Activated CD8-positive, alpha-beta memory T cell treated with anti-CD3 and anti-CD28 coated beads, Interleukin-2, amount 50 U/mL, for 4 hours (primary cell): ENCODE data around the gene LTA4H.

ENCODE experiments used
- DNase-seq: peaks from one replicate; pipeline ENCODE4 v3.0.0-alpha.2; 2020

LTA4H gene

GRCh38 chr12:96056646-96057455 lies 21.5 kb upstream of the LTA4H start:
- no peak for DNase-seq

GRCh38 chr12:96054244-96054610 lies 18.8 kb upstream of the LTA4H start:
- no peak for DNase-seq

- no peak for DNase-seq
Measured at GRCh38 chr12:96053476-96054243, 18.3 kb upstream of the LTA4H start.

- no peak for DNase-seq
Measured at GRCh38 chr12:96051756-96052485, 16.5 kb upstream of the LTA4H start.

- no peak for DNase-seq
Measured at GRCh38 chr12:96050139-96050538, 14.8 kb upstream of the LTA4H start.

DNA sequence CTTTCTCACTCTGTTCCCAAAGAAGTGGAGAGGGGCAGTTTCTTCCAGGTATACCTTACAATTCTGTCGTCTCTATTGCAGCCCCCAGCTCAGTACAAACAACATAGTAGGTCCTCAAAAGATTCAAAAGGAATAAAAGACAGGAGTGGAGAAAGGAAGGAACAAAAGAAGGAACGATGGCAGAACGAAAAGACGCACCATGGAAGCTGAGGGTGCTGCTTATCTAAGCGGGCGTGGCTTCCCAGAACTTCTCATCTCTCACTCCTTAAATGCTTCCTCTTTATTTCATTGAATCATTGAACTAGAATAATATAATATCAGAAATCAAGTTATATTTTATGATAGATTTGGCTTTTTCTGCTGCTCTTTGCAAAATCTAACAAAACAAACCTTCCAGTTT lies 13.7 kb upstream of the LTA4H start:
- no peak for DNase-seq

GRCh38 chr12:96048393-96048969 lies 13.1 kb upstream of the LTA4H start:
- no peak for DNase-seq

DNA sequence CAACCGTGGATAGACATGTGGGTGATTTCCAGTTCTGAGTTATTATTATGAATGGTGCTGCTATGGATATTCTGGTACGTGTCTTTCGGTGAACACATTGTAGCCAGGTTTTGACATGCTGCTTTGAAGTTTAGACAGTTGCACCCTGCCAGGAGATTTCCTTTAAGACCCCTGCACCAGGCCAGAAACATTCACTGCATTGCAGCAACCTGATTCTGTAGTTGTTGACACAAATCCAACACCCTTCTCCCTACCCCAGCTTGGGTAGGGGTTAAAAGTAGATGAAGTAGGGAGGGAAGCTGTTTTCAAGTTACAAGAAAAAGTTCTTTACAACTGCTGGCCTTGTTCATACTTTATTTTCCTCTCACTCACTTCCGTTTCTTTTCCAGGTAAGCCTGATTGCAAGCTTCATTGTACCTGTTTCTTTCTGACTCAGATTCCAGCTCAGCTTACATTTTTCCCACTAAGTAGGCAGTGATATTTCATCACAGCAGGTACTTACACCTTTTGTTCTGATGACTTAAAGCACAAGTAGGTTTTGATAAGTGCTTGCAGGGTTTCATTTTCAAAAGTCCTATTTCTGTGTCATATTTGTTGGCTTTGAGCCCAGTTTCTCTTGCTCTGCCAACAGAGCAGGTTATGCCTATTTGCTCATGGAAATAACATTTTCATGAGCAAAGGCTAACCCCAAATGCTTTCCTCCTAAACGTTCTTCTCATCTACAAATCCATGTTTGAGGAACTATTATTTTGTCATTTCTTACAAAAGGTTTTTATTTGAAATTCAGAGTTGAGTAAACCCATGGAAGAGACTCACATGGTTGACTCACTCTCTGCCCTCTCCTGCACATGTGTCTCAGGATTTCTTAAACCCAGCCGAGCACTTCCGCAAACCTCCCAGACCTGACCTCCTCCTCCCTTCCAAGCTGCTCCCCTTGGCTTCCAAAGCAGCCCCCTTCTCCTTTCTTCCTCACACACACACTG lies 12.1 kb upstream of the LTA4H start:
- no peak for DNase-seq

- no peak for DNase-seq
Measured at GRCh38 chr12:96046543-96047228, 11.3 kb upstream of the LTA4H start.

DNA sequence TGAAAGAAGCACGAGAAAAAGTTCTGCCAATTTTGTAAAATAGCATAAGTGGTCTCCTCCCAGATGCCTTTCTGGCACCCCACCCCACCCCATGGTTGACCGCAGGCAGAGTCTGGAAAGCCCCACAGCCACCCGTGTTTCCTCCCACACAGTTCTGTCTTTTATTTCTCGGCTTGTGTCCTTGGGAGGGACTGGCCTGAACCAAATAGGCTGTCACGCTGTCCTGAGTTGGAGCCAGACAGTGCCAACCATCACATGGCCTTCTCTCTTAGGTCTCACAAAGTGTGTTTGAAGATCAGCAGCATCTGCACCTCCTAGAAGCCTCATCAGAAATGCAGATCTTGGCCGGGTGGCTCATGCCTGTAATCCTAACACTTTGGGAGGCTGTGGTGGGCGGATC lies 10.2 kb upstream of the LTA4H start:
- DNase-seq: no peak

GRCh38 chr12:96044943-96045290 lies 9.5 kb upstream of the LTA4H start:
- DNase-seq: no peak

DNA sequence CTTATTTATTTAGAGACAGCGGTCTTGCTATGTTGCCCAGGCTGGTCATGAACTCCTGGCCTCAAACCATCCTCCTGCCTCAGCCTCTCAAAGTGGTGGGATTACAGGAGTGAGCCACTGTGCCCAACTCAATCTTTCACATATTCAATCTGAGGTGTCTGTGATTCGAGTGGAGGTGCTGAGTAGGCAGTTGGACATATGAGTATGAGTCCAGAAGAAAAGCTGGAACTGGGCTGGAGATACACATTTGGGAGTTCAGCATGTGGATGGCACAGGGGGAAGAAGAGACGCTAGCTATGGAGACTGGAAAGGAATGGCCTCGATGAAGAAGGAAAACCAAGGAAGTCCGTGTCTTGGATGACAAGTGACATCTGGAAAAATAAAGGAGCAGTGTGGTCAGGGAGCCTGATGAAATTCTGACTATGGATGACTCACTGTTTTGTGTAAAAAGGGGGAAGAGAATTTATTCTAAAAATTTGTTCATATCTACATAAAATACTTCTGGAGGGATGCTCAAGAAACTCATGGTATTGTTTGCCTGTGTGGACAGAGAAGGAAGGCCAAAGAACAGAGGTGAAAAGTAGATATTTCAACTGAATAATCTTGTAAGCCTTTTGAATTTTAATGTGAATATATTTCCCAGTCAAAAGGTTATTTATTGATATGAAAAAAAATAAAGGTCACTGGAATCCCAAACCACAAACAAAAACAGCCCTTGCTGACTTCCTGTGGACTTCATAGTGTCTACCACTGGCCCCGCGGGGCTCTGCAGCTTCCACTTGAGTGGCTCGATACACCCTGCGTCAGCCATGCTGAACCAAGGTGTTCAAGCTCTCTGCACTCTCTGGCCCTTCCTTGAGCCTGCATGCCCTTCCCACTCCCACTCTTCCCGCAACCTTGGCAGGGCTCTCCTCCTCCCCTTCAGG lies 8.9 kb upstream of the LTA4H start:
- DNase-seq: no peak

- no peak for DNase-seq
Measured at GRCh38 chr12:96041181-96041580, 5.8 kb upstream of the LTA4H start.

DNA sequence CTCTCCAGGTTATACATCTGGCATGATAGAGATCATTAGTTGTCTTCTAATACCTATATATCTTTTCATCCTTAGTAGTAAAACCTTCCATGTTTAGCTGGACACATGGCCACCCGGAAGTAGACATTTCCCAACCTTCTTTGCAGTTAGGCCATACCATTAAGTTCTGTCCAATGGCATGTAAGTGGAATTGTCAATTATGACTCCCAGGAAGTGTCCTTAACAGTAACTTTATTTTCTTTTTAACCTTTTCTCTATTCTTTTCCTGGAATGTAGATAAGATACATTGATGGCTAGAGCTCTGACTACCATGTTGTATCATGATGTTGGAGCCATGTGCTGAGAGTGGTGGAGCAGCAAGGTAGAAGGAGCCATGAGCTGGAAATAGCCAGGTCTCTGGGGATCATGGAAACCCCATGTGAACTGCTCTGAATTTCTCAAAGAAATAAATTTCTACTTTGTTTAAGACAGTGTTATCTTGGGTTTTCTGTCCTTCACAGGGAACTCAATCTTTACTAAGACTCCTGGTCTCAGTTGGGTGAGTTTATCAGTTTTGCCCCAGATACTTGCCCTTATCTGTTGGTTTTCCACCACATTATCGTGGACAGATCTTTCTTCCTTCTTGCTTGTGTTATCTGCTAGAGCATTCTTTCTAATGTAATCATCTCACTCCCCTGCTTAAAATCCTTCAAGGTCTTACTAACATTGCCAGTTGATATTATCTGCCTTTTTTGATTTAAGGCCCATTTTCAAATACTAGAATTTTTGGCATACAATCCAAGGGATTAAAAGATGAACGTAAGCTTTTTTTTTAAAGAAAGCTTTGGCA lies 5.1 kb upstream of the LTA4H start:
- no peak for DNase-seq

DNA sequence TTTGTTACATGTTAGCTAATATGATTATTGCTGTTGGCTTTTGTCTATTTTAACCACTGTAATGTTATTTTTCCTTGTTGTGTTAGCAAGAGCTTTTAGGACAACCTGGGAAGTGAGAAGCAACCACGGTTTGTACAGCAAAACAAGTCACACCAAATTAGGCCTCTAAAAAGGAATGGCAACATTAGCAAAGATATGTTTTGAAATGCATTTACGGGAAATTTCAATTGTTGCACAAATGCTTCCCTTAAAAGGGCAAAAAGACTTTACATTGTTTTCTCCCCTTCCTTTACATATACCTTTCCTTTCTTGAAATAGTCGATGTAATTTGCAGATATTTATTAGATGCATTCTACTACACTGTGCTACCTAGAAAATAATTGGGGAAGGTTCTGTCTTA lies 4.1 kb upstream of the LTA4H start:
- DNase-seq: no peak

DNA sequence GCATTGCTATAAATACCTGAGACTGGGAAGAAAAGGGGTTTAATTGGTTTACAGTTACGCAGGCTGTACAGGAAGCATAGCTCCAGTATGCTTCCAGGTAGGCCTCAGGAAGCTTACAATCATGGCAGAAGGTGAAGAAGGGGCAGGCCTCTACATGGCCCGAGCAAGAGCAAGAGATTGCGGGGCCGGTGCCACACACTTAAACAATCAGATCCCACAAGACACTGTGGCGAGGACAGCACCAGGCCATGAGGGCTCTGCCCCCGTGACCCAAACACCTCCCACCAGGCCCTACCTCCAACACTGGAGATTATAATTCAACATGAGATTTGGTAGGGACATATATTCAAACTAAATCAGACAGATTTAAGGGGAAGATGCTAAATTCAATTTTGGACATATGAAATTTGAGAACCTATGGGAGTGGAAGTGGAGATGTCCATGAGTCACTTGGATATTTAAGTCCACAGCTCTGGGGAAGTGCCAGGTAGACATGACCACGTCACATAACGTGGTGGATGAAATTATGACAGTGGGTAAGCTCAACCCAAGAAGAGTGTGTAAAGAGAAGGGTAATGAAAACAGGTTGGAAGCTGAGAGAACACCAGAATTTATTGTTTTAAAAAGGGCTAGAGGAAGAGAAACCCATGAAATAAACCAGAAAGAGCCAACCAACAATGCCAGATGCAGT lies 1.5 kb upstream of the LTA4H start:
- no peak for DNase-seq

- no peak for DNase-seq
Measured at GRCh38 chr12:96034621-96035282, 635 bp downstream of the LTA4H start.
